Neuronal stem cell (in vitro differentiated cells): ENCODE data around the gene FMNL1.

Source experiments
- DNase-seq: peaks from one replicate; pipeline ENCODE4 v3.0.0-alpha.2; 2013; ENCODE audit warnings: low spot score
- H2AFZ ChIP-seq: one replicate; pipeline ENCODE4 v1.6.1; 2013; ENCODE audit warnings: mild to moderate bottlenecking, low read length, inconsistent platforms
- H2AK5ac ChIP-seq: 2 replicates; pipeline ENCODE4 v1.6.1; 2013; ENCODE audit warnings: low read depth, mild to moderate bottlenecking, inconsistent platforms, low read length, moderate library complexity, mixed read lengths
- H2BK120ac ChIP-seq: 2 replicates; pipeline ENCODE4 v1.6.1; 2013; ENCODE audit warnings: low read depth, mild to moderate bottlenecking, inconsistent platforms, low read length, moderate library complexity, mixed read lengths
- H2BK12ac ChIP-seq: one replicate; pipeline ENCODE4 v1.6.1; 2013; ENCODE audit warnings: low read length, inconsistent platforms
- H2BK15ac ChIP-seq: 2 replicates; pipeline ENCODE4 v1.6.1; 2013; ENCODE audit warnings: mild to moderate bottlenecking, low read length, inconsistent platforms, mixed read lengths
- H2BK5ac ChIP-seq: one replicate; pipeline ENCODE4 v1.6.1; 2013; ENCODE audit warnings: inconsistent platforms, mild to moderate bottlenecking, low read length, moderate library complexity
- H3K14ac ChIP-seq: one replicate; pipeline ENCODE4 v1.6.1; 2013; ENCODE audit warnings: low read length, inconsistent platforms
- H3K18ac ChIP-seq: 2 replicates; pipeline ENCODE4 v1.6.1; 2013; ENCODE audit warnings: low read length, inconsistent platforms
- H3K23ac ChIP-seq: 2 replicates; pipeline ENCODE4 v1.6.1; 2013; ENCODE audit warnings: low read depth, mild to moderate bottlenecking, mixed read lengths, low read length, inconsistent platforms; ENCODE audit not compliant: poor library complexity
- H3K27ac ChIP-seq: replicated peaks from 3 replicates; pipeline ENCODE4 v1.5.1; 2013; ENCODE audit warnings: low read length, inconsistent platforms
- H3K27me3 ChIP-seq, 3 experiments: 2 replicates each; pipeline ENCODE4 v1.6.1; 2013; ENCODE audit warnings: low read length in 3 of 3, mild to moderate bottlenecking in 2 of 3, inconsistent platforms in 1 of 3, low read depth in 1 of 3, mixed read lengths in 1 of 3, moderate library complexity in 1 of 3; ENCODE audit not compliant: control insufficient read depth in 3 of 3, insufficient read depth in 3 of 3
- H3K36me3 ChIP-seq, 2 donors: replicated peaks in 1 of 2; 2 replicates each; pipeline ENCODE4 v1.6.1; 2013; ENCODE audit warnings: low read length in 2 of 2; ENCODE audit not compliant: control insufficient read depth in 2 of 2, insufficient read depth in 2 of 2
- H3K4ac ChIP-seq: 2 replicates; pipeline ENCODE4 v1.6.1; 2013; ENCODE audit warnings: inconsistent platforms, mild to moderate bottlenecking, low read length, moderate library complexity
- H3K4me1 ChIP-seq, 2 donors: 1 replicate in 1 of 2; 2 replicates in 1 of 2; pipeline ENCODE4 v1.6.1; 2013; ENCODE audit warnings: low read length in 2 of 2, low read depth in 1 of 2; ENCODE audit not compliant: control insufficient read depth in 2 of 2, insufficient read depth in 1 of 2
- H3K4me2 ChIP-seq: one replicate; pipeline ENCODE4 v1.6.1; 2013; ENCODE audit warnings: mild to moderate bottlenecking, low read length, inconsistent platforms; ENCODE audit not compliant: insufficient read depth, poor library complexity, severe bottlenecking
- H3K4me3 ChIP-seq, 2 donors: 2 replicates each; pipeline ENCODE4 v1.5.1; 2013; ENCODE audit warnings: low read length in 2 of 2, mild to moderate bottlenecking in 2 of 2, inconsistent platforms in 1 of 2, moderate library complexity in 1 of 2
- H3K79me1 ChIP-seq: one replicate; pipeline ENCODE4 v1.6.1; 2013; ENCODE audit warnings: low read depth, mild to moderate bottlenecking, inconsistent platforms, low read length, moderate library complexity
- H3K9ac ChIP-seq: one replicate; pipeline ENCODE4 v1.6.1; 2013; ENCODE audit warnings: mild to moderate bottlenecking, low read depth, low read length, inconsistent platforms; ENCODE audit not compliant: poor library complexity
- H3K9me3 ChIP-seq, 2 donors: replicated peaks in 1 of 2; 2 replicates each; pipeline versions ENCODE3 to v1.6.1; 2013; ENCODE audit warnings: low read length in 2 of 2, mild to moderate bottlenecking in 2 of 2, inconsistent platforms in 1 of 2, low read depth in 1 of 2, mixed read lengths in 1 of 2, moderate library complexity in 1 of 2; ENCODE audit not compliant: control insufficient read depth in 2 of 2, insufficient read depth in 1 of 2
- H4K8ac ChIP-seq: one replicate; pipeline ENCODE4 v1.6.1; 2013; ENCODE audit warnings: low read depth, mild to moderate bottlenecking, inconsistent platforms, low read length, moderate library complexity
- H4K91ac ChIP-seq: one replicate; pipeline ENCODE4 v1.6.1; 2013; ENCODE audit warnings: low read length, low read depth, mild to moderate bottlenecking, inconsistent platforms; ENCODE audit not compliant: poor library complexity
- WGBS, 2 donors: extraction: QIAGEN DNeasy Blood & Tissue Kit; methylation state at CpG; one replicate each; pipeline ENCODE4 v1.1.7; 2013; ENCODE audit warnings: missing lambda C conversion rate in 2 of 2, mixed read lengths in 1 of 2; ENCODE audit not compliant: insufficient read length in 2 of 2, insufficient replicate concordance in 1 of 2; ENCODE audit errors: extremely low coverage in 2 of 2; 5-methylcytosine and 5-hydroxymethylcytosine counted together

Gene FMNL1

GRCh38 chr17:45175759-45176115, 45.9 kb upstream of the FMNL1 start:
- H2BK5ac ChIP-seq, result no peak overlapping the region
- no peak for DNase-seq
- no peaks in the 10 kb centered on the region for H3K36me3 ChIP-seq
- no peak overlapping the region for H3K18ac ChIP-seq
- peak overlapping the region; percentile 80 for H2AK5ac ChIP-seq
- no peaks in the 10 kb centered on the region for H3K79me1 ChIP-seq
- H3K9ac ChIP-seq, result no peak overlapping the region
- H3K27ac ChIP-seq, result no peak overlapping the region
- no peak overlapping the region for H3K23ac ChIP-seq
- H3K14ac ChIP-seq, result no peak overlapping the region
- no peaks in the 10 kb centered on the region for H3K27me3 ChIP-seq
- WGBS, 2 donors, result no CpG with 5 or more reads among the region's 3 CpGs
- H2BK12ac ChIP-seq, result no peak overlapping the region
- H3K9me3 ChIP-seq, result no peaks in the 10 kb centered on the region
- H3K4ac ChIP-seq, result no peak overlapping the region
- no peak overlapping the region for H2AFZ ChIP-seq
- no peak overlapping the region for H3K4me2 ChIP-seq
- H2BK120ac ChIP-seq, result no peak overlapping the region
- no peak overlapping the region for H3K4me3 ChIP-seq
- H2BK15ac ChIP-seq, result no peak overlapping the region
- H3K4me1 ChIP-seq, result peaks cover 23 to 24% of the 10 kb centered on the region in 2 donors
- H4K91ac ChIP-seq, result no peak overlapping the region
- no peak overlapping the region for H4K8ac ChIP-seq

GRCh38 chr17:45177563-45177962, 44.1 kb upstream of the FMNL1 start:
- H3K36me3 ChIP-seq, result no peaks in the 10 kb centered on the region
- H3K4me3 ChIP-seq, result no peak overlapping the region
- H3K4ac ChIP-seq, result peak overlapping the region; percentile 76
- peak overlapping the region; percentile 69 for H2AK5ac ChIP-seq
- H2AFZ ChIP-seq, result peak overlapping the region; percentile 43
- no peak overlapping the region for H4K8ac ChIP-seq
- H3K27me3 ChIP-seq, result no peaks in the 10 kb centered on the region
- no peak overlapping the region for H3K9ac ChIP-seq
- H3K4me2 ChIP-seq, result no peak overlapping the region
- H3K14ac ChIP-seq, result peak overlapping the region; percentile 71
- no peak for DNase-seq
- no peaks in the 10 kb centered on the region for H3K9me3 ChIP-seq
- WGBS, 2 donors, result no CpG with 5 or more reads among the region's 7 CpGs
- no peak overlapping the region for H2BK120ac ChIP-seq
- no peak overlapping the region for H3K18ac ChIP-seq
- H4K91ac ChIP-seq, result no peak overlapping the region
- peak overlapping the region; percentile 4 for H2BK15ac ChIP-seq
- H3K79me1 ChIP-seq, result no peaks in the 10 kb centered on the region
- H3K23ac ChIP-seq, result no peak overlapping the region
- peaks cover 6% of the 10 kb centered on the region in 2 donors for H3K4me1 ChIP-seq
- no peak overlapping the region for H3K27ac ChIP-seq
- peak overlapping the region; percentile 24 for H2BK12ac ChIP-seq
- H2BK5ac ChIP-seq, result no peak overlapping the region

- Histone ChIP-seq H3K4me1 (no peaks in the 10 kb centered on the region), H3K4me2 (no peak overlapping the region), H2BK12ac (no peak overlapping the region), H2BK5ac (no peak overlapping the region), H3K9me3 (no peaks in the 10 kb centered on the region), H4K91ac (no peak overlapping the region), H3K36me3 (no peaks in the 10 kb centered on the region), H2AK5ac (no peak overlapping the region), H2BK120ac (no peak overlapping the region), H3K9ac (no peak overlapping the region), H4K8ac (no peak overlapping the region), H3K27ac (no peak overlapping the region), H3K27me3 (no peaks in the 10 kb centered on the region), H3K18ac (no peak overlapping the region), H2BK15ac (no peak overlapping the region), H3K23ac (no peak overlapping the region), H3K4me3 (no peak overlapping the region), H2AFZ (no peak overlapping the region), H3K79me1 (no peaks in the 10 kb centered on the region), H3K4ac (no peak overlapping the region), H3K14ac (no peak overlapping the region)
- WGBS, 2 donors, result no CpG with 5 or more reads among the region's 5 CpGs
- no peak for DNase-seq
These were observed 37.5 kb upstream of the FMNL1 start for GRCh38 chr17:45184144-45184543.

- peaks cover 0 to 3% (median 0%) of the 10 kb centered on the region in 3 experiments for H3K27me3 ChIP-seq
- no peak overlapping the region for H3K14ac ChIP-seq
- WGBS, 2 donors, result no CpG with 5 or more reads among the region's 7 CpGs
- no peak overlapping the region for H3K9ac ChIP-seq
- H3K4me2 ChIP-seq, result no peak overlapping the region
- H2BK5ac ChIP-seq, result no peak overlapping the region
- no peaks in the 10 kb centered on the region for H3K36me3 ChIP-seq
- H2BK12ac ChIP-seq, result no peak overlapping the region
- no peak overlapping the region for H4K8ac ChIP-seq
- H2BK120ac ChIP-seq, result no peak overlapping the region
- H3K4me3 ChIP-seq, result no peak overlapping the region
- H3K79me1 ChIP-seq, result no peaks in the 10 kb centered on the region
- H3K4me1 ChIP-seq, result no peaks in the 10 kb centered on the region
- H2AK5ac ChIP-seq, result no peak overlapping the region
- no peak overlapping the region for H3K27ac ChIP-seq
- DNase-seq, result no peak
- no peak overlapping the region for H4K91ac ChIP-seq
- no peak overlapping the region for H3K4ac ChIP-seq
- H3K18ac ChIP-seq, result no peak overlapping the region
- peaks cover 0 to 6% of the 10 kb centered on the region in 2 donors for H3K9me3 ChIP-seq
- no peak overlapping the region for H2AFZ ChIP-seq
- no peak overlapping the region for H2BK15ac ChIP-seq
- no peak overlapping the region for H3K23ac ChIP-seq
These were observed 34.8 kb upstream of the FMNL1 start for GRCh38 chr17:45186801-45187354.
